Measurements from ENCODE around the gene EIF4EBP2. TPM values are rescaled to one million over a fixed set of nuclear protein-coding genes. Genes with fewer than 3 reads are reported as not detected.

Gene EIF4EBP2
- polyA plus RNA-seq, 1 experiment, result 13.4 TPM

- POLR2A ChIA-PET, result interaction anchor here (0.5 kb wide), 1 partner anchor 45 kb away, joined by 4 read pairs; no protein-coding TSS in a partner anchor
- no peak for DNase-seq (ENCODE audit: low read depth)
- Histone ChIP-seq H3K4me3 (ENCODE audit: low read depth, low read length) (no peak overlapping the region), H3K27me3 (ENCODE audit: control insufficient read depth, insufficient read depth, low read length) (peaks cover 29% of the 10 kb centered on the region), H3K36me3 (ENCODE audit: control insufficient read depth, insufficient read depth, low read length) (no peaks in the 10 kb centered on the region)
- CTCF ChIA-PET, result interaction anchor here (0.8 to 2.9 kb wide), 4 partner anchors 8 to 94 kb away, joined by 3 to 12 read pairs (median 4); no protein-coding TSS in a partner anchor
- no peak for TF ChIP-seq CTCF (IDR thresholded peaks at IDR 0.05; ENCODE audit: insufficient read depth, low read depth, low read length)
These were observed 42.0 kb downstream of the EIF4EBP2 start for GRCh38 chr10:70445718-70446657.

- ChIA-PET POLR2A (no interaction called here), CTCF (interaction anchor here (6.9 kb wide), 1 partner anchor 13 kb away, joined by 35 read pairs; no protein-coding TSS in a partner anchor)
- no peak for DNase-seq (ENCODE audit: low read depth)
These were observed 44.3 kb downstream of the EIF4EBP2 start for GRCh38 chr10:70448236-70448635.

GRCh38 chr10:70455213-70455630 is 51.3 kb downstream of the EIF4EBP2 start:
- no peak for DNase-seq (ENCODE audit: low read depth)
- Histone ChIP-seq H3K4me3 (ENCODE audit: low read depth, low read length) (no peak overlapping the region), H3K27me3 (ENCODE audit: control insufficient read depth, insufficient read depth, low read length) (peaks cover 13% of the 10 kb centered on the region), H3K36me3 (ENCODE audit: control insufficient read depth, insufficient read depth, low read length) (no peaks in the 10 kb centered on the region)
- ChIA-PET CTCF (interaction anchor here (2.2 kb wide), 1 partner anchor 23 kb away, joined by 8 read pairs; the partner anchor contains the start of gene PALD1), POLR2A (no interaction called here)
- TF ChIP-seq CTCF (IDR thresholded peaks at IDR 0.05; ENCODE audit: insufficient read depth, low read depth, low read length), result no peak

More at GRCh38 chr10:70448236-70448635, 44.3 kb downstream of the EIF4EBP2 start:
- Histone ChIP-seq H3K36me3 (ENCODE audit: control insufficient read depth, insufficient read depth, low read length) (no peaks in the 10 kb centered on the region), H3K4me3 (ENCODE audit: low read depth, low read length) (no peak overlapping the region), H3K27me3 (ENCODE audit: control insufficient read depth, insufficient read depth, low read length) (peaks cover 7% of the 10 kb centered on the region)
- no peak for TF ChIP-seq CTCF (IDR thresholded peaks at IDR 0.05; ENCODE audit: insufficient read depth, low read depth, low read length)

- POLR2A ChIA-PET, result no interaction called here
- CTCF ChIA-PET, result interaction anchor here (2.0 to 2.2 kb wide), 2 partner anchors 22 to 302 kb away, joined by 5 to 8 read pairs; partner anchors contain the start of gene PALD1
- TF ChIP-seq CTCF (IDR thresholded peaks at IDR 0.05; ENCODE audit: insufficient read depth, low read depth, low read length), result no peak
- no peaks in the 10 kb centered on the region for H3K36me3 ChIP-seq (ENCODE audit: control insufficient read depth, insufficient read depth, low read length)
- H3K27me3 ChIP-seq (ENCODE audit: control insufficient read depth, insufficient read depth, low read length), result peaks cover 10% of the 10 kb centered on the region
- H3K4me3 ChIP-seq (ENCODE audit: low read depth, low read length), result no peak overlapping the region
- no peak for DNase-seq (ENCODE audit: low read depth)
These were observed 52.2 kb downstream of the EIF4EBP2 start for GRCh38 chr10:70456164-70456563.

- Histone ChIP-seq H3K36me3 (ENCODE audit: control insufficient read depth, insufficient read depth, low read length) (no peaks in the 10 kb centered on the region), H3K4me3 (ENCODE audit: low read depth, low read length) (no peak overlapping the region), H3K27me3 (ENCODE audit: control insufficient read depth, insufficient read depth, low read length) (peaks cover 10% of the 10 kb centered on the region)
- POLR2A ChIA-PET, result no interaction called here
- CTCF ChIA-PET, result interaction anchor here (7.4 kb wide), 1 partner anchor 83 kb away, joined by 123 read pairs; no protein-coding TSS in a partner anchor
- DNase-seq (ENCODE audit: low read depth), result no peak
- no peak for TF ChIP-seq CTCF (IDR thresholded peaks at IDR 0.05; ENCODE audit: insufficient read depth, low read depth, low read length)
These were observed 53.9 kb downstream of the EIF4EBP2 start for GRCh38 chr10:70457759-70458305.

All from BJ (cell line).